NOMO-1 treated with dmso at 0.1 percent for 144 hours (cell line): Measurements from ENCODE around the gene ADRB1.
A peak's percentile ranks its signal among the peaks of the same experiment; 100 is the strongest.

ENCODE experiments used
- DNase-seq: peaks from one replicate; lab custom pipeline; 2025; ENCODE audit not compliant: unreplicated experiment; lab: John Stamatoyannopoulos, UW

ADRB1 gene

GRCh38 chr10:114087255-114087654 is 43.6 kb downstream of the ADRB1 start:
- no peak for DNase-seq

GRCh38 chr10:114087655-114088054 is 44.0 kb downstream of the ADRB1 start:
- DNase-seq, result no peak

- no peak for DNase-seq
These were observed 51.1 kb downstream of the ADRB1 start for GRCh38 chr10:114094795-114095194.

- peak; percentile 52 for DNase-seq
These were observed 52.1 kb downstream of the ADRB1 start for GRCh38 chr10:114095559-114096337.
